HepG2 (cell line): Measurements from ENCODE around the gene AGER. TPM values are rescaled to one million over a fixed set of nuclear protein-coding genes. Genes with fewer than 3 reads are reported as not detected.

Source experiments
- CENPBD1 ChIP-seq: sonication (generic); formaldehyde crosslinking; IDR thresholded peaks from 2 replicates; pipeline ENCODE4 v1.8.0; 2022; ENCODE audit warnings: missing genetic modification reagents, low read depth, mild to moderate bottlenecking, borderline replicate concordance
- FOXP4 ChIP-seq: sonication (generic); formaldehyde crosslinking; IDR thresholded peaks from 2 replicates; pipeline ENCODE4 v1.4.0; 2020; ENCODE audit warnings: missing genetic modification reagents
- GMEB2 ChIP-seq: IDR thresholded peaks from 2 replicates; pipeline ENCODE4 v1.6.1; 2016; ENCODE audit warnings: missing biosample characterization, missing genetic modification reagents, low read depth
- LCORL ChIP-seq, 2 experiments: fragments of 450-650 bp in 1 of 2; sonication (generic) in 1 of 2; formaldehyde crosslinking in 1 of 2; IDR thresholded peaks; 2 replicates each; pipeline versions ENCODE4 v1.5.0 to v1.6.1; 2017 to 2020; ENCODE audit warnings: antibody characterized with exemption in 1 of 2, missing genetic modification reagents in 1 of 2
- NFKBIZ ChIP-seq: IDR thresholded peaks from 2 replicates; pipeline ENCODE4 v1.6.1; 2018; ENCODE audit warnings: missing genetic modification reagents, missing compliant biosample characterization
- NFYB ChIP-seq: sonication (generic); formaldehyde crosslinking; IDR thresholded peaks from 2 replicates; pipeline ENCODE4 v1.4.0; 2020; ENCODE audit warnings: missing genetic modification reagents
- PCBP2 ChIP-seq: fragments of 200-400 bp; formaldehyde crosslinking; optimal IDR thresholded peaks from 2 replicates; pipeline ENCODE3; 2018; ENCODE audit warnings: low read length, low read depth; ENCODE audit not compliant: poor library complexity, severe bottlenecking
- SOX13 ChIP-seq, 3 experiments: fragments of 450-650 bp in 1 of 3; sonication (generic) in 1 of 3; formaldehyde crosslinking in 1 of 3; IDR thresholded peaks in 2 of 3; conservative IDR thresholded peaks in 1 of 3; 2 replicates each; pipeline versions ENCODE4 v1.5.0 to v1.6.1; 2016 to 2020; ENCODE audit warnings: antibody characterized with exemption in 1 of 3, mild to moderate bottlenecking in 1 of 3, missing compliant biosample characterization in 1 of 3, missing genetic modification reagents in 1 of 3, moderate library complexity in 1 of 3
- ZNF503 ChIP-seq: sonication (generic); formaldehyde crosslinking; IDR thresholded peaks from 2 replicates; pipeline ENCODE4 v1.4.0; 2020; ENCODE audit warnings: missing genetic modification reagents
- polyA plus RNA-seq, 8 experiments: library from polyadenylated mRNA; depleted of rRNA in 3 of 8; stranded (reverse) in 7 of 8; unstranded in 1 of 8; fragments of >200 nt; fragmentation: Illumina TruSeq in 4 of 8; extraction: Trizol in 4 of 8; gene quantifications; 2 replicates each; pipeline versions ENCODE4 v1.2.1 to v1.2.3, GENCODE V29; 2011 to 2016; ENCODE audit warnings: low read depth in 4 of 8, missing spikeins in 1 of 8, mixed read lengths in 1 of 8; ENCODE audit not compliant: insufficient read depth in 1 of 8
- total RNA-seq, 5 experiments: library from RNA; depleted of rRNA; stranded (reverse); fragments of >200 nt; fragmentation: Illumina TruSeq; extraction: Trizol; gene quantifications; 2 replicates each; pipeline ENCODE4 v1.2.3, GENCODE V29; 2016; ENCODE audit warnings: low read depth in 1 of 5
- TF ChIP-seq, protein P1 (sequence below): sonication (generic); formaldehyde crosslinking; IDR thresholded peaks from 2 replicates; pipeline ENCODE4 v1.4.0; 2020; ENCODE audit warnings: missing genetic modification reagents
- TF ChIP-seq, protein P2 (sequence below): sonication (generic); formaldehyde crosslinking; IDR thresholded peaks from 2 replicates; pipeline ENCODE4 v1.9.0; 2021; ENCODE audit warnings: missing genetic modification reagents, borderline replicate concordance

Gene AGER
- total and polyA plus RNA-seq, 2 of the 13 experiments (the other 11 are each of a cell fraction or from before 2014, with no cell fraction given), result 1.9 to 5.1 TPM

GRCh38 chr6:32195902-32196681, 12.0 kb upstream of the AGER start (continued):
- TF ChIP-seq, protein P1, sequence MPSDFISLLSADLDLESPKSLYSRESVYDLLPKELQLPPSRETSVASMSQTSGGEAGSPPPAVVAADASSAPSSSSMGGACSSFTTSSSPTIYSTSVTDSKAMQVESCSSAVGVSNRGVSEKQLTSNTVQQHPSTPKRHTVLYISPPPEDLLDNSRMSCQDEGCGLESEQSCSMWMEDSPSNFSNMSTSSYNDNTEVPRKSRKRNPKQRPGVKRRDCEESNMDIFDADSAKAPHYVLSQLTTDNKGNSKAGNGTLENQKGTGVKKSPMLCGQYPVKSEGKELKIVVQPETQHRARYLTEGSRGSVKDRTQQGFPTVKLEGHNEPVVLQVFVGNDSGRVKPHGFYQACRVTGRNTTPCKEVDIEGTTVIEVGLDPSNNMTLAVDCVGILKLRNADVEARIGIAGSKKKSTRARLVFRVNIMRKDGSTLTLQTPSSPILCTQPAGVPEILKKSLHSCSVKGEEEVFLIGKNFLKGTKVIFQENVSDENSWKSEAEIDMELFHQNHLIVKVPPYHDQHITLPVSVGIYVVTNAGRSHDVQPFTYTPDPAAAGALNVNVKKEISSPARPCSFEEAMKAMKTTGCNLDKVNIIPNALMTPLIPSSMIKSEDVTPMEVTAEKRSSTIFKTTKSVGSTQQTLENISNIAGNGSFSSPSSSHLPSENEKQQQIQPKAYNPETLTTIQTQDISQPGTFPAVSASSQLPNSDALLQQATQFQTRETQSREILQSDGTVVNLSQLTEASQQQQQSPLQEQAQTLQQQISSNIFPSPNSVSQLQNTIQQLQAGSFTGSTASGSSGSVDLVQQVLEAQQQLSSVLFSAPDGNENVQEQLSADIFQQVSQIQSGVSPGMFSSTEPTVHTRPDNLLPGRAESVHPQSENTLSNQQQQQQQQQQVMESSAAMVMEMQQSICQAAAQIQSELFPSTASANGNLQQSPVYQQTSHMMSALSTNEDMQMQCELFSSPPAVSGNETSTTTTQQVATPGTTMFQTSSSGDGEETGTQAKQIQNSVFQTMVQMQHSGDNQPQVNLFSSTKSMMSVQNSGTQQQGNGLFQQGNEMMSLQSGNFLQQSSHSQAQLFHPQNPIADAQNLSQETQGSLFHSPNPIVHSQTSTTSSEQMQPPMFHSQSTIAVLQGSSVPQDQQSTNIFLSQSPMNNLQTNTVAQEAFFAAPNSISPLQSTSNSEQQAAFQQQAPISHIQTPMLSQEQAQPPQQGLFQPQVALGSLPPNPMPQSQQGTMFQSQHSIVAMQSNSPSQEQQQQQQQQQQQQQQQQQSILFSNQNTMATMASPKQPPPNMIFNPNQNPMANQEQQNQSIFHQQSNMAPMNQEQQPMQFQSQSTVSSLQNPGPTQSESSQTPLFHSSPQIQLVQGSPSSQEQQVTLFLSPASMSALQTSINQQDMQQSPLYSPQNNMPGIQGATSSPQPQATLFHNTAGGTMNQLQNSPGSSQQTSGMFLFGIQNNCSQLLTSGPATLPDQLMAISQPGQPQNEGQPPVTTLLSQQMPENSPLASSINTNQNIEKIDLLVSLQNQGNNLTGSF, result no peak
- peak; percentile 91 for TF ChIP-seq GMEB2 (CRISPR knock-in tag)
- TF ChIP-seq NFKBIZ (CRISPR knock-in tag), result no peak
- TF ChIP-seq PCBP2, result no peak
- no peak for TF ChIP-seq LCORL (IDR thresholded peaks at IDR 0.05)
- TF ChIP-seq LCORL (CRISPR knock-in tag; IDR thresholded peaks at IDR 0.05), result peak; percentile 77; the same call in 1 of the 2 replicates
- TF ChIP-seq, protein P2, sequence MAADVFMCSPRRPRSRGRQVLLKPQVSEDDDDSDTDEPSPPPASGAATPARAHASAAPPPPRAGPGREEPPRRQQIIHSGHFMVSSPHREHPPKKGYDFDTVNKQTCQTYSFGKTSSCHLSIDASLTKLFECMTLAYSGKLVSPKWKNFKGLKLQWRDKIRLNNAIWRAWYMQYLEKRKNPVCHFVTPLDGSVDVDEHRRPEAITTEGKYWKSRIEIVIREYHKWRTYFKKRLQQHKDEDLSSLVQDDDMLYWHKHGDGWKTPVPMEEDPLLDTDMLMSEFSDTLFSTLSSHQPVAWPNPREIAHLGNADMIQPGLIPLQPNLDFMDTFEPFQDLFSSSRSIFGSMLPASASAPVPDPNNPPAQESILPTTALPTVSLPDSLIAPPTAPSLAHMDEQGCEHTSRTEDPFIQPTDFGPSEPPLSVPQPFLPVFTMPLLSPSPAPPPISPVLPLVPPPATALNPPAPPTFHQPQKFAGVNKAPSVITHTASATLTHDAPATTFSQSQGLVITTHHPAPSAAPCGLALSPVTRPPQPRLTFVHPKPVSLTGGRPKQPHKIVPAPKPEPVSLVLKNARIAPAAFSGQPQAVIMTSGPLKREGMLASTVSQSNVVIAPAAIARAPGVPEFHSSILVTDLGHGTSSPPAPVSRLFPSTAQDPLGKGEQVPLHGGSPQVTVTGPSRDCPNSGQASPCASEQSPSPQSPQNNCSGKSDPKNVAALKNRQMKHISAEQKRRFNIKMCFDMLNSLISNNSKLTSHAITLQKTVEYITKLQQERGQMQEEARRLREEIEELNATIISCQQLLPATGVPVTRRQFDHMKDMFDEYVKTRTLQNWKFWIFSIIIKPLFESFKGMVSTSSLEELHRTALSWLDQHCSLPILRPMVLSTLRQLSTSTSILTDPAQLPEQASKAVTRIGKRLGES (CRISPR knock-in tag), result 0 out of 2 replicates have a peak, but pooled peaks have one; percentile 55
- TF ChIP-seq NFYB (CRISPR knock-in tag), result no peak
- peak; percentile 54; the same call in 1 of the 2 replicates for TF ChIP-seq ZNF503 (CRISPR knock-in tag)
- TF ChIP-seq SOX13 (IDR thresholded peaks at IDR 0.05), result peak; percentile 83
- peak in 1 of 2 experiments; percentile 97; a peak in 2 of 4 replicates for TF ChIP-seq SOX13 (CRISPR knock-in tag; conservative IDR thresholded peaks at IDR 0.05 in 1 of 2, IDR thresholded peaks at IDR 0.05 in 1 of 2)
- no peak; the same call in 1 of the 2 replicates for TF ChIP-seq FOXP4 (CRISPR knock-in tag)
- TF ChIP-seq CENPBD1 (CRISPR knock-in tag), result no peak; the same call in 1 of the 2 replicates
